BJ (cell line): Measurements from ENCODE around the gene BCAM. TPM values are rescaled to one million over a fixed set of nuclear protein-coding genes. Genes with fewer than 3 reads are reported as not detected.

Source experiments
- CTCF ChIA-PET: fragments of 350-600 bp; formaldehyde crosslinking; extraction: SDS; loops from one replicate; lab custom pipeline; 2021; ENCODE audit warnings: antibody characterized with exemption, inconsistent platforms; lab: Yijun Ruan, JAX
- POLR2A ChIA-PET: fragments of 300-600 bp; sonication (Branson Sonifier 250); formaldehyde crosslinking; extraction: SDS; loops from one replicate; lab custom pipeline; 2021; ENCODE audit warnings: antibody characterized with exemption; lab: Charles Lee
- DNase-seq: peaks from one replicate; pipeline ENCODE4 v3.0.0-alpha.2; 2011; ENCODE audit warnings: low read depth
- H3K27me3 ChIP-seq: 2 replicates; pipeline ENCODE4 v1.6.0; 2011; ENCODE audit warnings: low read length; ENCODE audit not compliant: control insufficient read depth, insufficient read depth
- H3K36me3 ChIP-seq: 2 replicates; pipeline ENCODE4 v1.5.1; 2011; ENCODE audit warnings: low read length; ENCODE audit not compliant: control insufficient read depth, insufficient read depth
- H3K4me3 ChIP-seq: 2 replicates; pipeline ENCODE4 v1.5.1; 2011; ENCODE audit warnings: low read depth, mild to moderate bottlenecking, control low read depth, low read length
- polyA plus RNA-seq: library from polyadenylated mRNA; depleted of rRNA; stranded (reverse); fragments of >200 nt; gene quantifications from 2 replicates; pipeline ENCODE4 v1.2.3, GENCODE V29; 2011
- TF ChIP-seq, protein P1 (sequence below): IDR thresholded peaks from 2 replicates; pipeline ENCODE4 v1.5.1; 2011; ENCODE audit warnings: low read depth, mild to moderate bottlenecking, control low read depth, inconsistent platforms, low read length, moderate library complexity; ENCODE audit not compliant: insufficient read depth

The BCAM gene
- polyA plus RNA-seq, 1 experiment: 8.9 TPM

DNA sequence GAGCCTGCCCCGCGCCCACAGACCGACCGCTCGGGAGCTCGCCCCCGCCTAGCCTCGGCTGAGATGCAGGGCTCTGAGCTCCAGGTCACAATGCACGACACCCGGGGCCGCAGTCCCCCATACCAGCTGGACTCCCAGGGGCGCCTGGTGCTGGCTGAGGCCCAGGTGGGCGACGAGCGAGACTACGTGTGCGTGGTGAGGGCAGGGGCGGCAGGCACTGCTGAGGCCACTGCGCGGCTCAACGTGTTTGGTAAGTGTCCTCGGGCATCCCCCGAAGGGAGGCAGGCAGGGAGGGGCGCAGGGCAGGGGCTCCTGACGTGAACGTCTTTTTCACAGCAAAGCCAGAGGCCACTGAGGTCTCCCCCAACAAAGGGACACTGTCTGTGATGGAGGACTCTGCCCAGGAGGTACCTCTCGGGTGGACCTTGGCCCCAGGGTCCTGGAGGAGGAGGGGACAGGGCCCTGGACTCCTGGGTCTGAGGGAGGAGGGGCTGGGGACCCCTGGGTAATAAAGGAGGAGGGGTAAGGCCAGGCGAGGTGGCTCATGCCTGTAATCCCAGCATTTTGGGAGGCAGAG, 3.3 kb downstream of the BCAM start:
- ChIA-PET POLR2A (no interaction called here), CTCF (interaction anchor here (0.9 kb wide), 1 partner anchor 28 kb away, joined by 3 read pairs; no protein-coding TSS in a partner anchor)
- TF ChIP-seq, protein P1, sequence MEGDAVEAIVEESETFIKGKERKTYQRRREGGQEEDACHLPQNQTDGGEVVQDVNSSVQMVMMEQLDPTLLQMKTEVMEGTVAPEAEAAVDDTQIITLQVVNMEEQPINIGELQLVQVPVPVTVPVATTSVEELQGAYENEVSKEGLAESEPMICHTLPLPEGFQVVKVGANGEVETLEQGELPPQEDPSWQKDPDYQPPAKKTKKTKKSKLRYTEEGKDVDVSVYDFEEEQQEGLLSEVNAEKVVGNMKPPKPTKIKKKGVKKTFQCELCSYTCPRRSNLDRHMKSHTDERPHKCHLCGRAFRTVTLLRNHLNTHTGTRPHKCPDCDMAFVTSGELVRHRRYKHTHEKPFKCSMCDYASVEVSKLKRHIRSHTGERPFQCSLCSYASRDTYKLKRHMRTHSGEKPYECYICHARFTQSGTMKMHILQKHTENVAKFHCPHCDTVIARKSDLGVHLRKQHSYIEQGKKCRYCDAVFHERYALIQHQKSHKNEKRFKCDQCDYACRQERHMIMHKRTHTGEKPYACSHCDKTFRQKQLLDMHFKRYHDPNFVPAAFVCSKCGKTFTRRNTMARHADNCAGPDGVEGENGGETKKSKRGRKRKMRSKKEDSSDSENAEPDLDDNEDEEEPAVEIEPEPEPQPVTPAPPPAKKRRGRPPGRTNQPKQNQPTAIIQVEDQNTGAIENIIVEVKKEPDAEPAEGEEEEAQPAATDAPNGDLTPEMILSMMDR: no peak
- Histone ChIP-seq H3K36me3 (peaks cover 7% of the 10 kb centered on the region), H3K27me3 (no peaks in the 10 kb centered on the region; the same call in 1 of the 2 replicates), H3K4me3 (no peak overlapping the region)
- DNase-seq: no peak

DNA sequence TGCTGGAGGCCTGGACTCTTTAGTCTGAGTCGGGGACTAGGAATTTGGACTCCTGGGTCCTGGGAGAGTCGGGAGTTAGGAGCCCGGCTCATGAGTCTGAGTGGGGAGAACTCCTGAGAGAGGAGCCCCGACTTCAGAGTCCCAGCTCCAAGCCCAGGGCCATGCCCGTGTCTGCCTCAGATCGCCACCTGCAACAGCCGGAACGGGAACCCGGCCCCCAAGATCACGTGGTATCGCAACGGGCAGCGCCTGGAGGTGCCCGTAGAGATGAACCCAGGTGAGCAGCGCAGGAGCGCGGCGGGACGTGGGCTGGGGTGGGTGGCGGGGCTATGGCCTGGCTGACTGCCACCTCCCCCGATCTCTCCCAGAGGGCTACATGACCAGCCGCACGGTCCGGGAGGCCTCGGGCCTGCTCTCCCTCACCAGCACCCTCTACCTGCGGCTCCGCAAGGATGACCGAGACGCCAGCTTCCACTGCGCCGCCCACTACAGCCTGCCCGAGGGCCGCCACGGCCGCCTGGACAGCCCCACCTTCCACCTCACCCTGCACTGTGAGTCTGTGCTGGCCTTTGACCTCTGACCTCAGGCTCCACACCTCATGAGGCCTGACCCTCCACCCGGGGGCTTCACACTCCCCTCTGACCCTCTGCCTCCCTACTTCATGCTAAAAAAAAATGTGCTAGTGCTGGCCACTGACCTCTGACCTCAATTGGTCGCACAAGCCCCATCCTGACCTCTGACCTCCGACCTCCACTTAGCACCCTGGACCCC, 4.4 kb downstream of the BCAM start:
- peaks cover 7% of the 10 kb centered on the region for H3K36me3 ChIP-seq
- no peak for DNase-seq
- no peaks in the 10 kb centered on the region for H3K27me3 ChIP-seq
- ChIA-PET CTCF (interaction anchor here (0.7 kb wide), 1 partner anchor 18 kb away, joined by 4 read pairs; no protein-coding TSS in a partner anchor), POLR2A (no interaction called here)
- no peak overlapping the region for H3K4me3 ChIP-seq
- TF ChIP-seq, protein P1: peak; percentile 8; the same call in 1 of the 2 replicates

DNA sequence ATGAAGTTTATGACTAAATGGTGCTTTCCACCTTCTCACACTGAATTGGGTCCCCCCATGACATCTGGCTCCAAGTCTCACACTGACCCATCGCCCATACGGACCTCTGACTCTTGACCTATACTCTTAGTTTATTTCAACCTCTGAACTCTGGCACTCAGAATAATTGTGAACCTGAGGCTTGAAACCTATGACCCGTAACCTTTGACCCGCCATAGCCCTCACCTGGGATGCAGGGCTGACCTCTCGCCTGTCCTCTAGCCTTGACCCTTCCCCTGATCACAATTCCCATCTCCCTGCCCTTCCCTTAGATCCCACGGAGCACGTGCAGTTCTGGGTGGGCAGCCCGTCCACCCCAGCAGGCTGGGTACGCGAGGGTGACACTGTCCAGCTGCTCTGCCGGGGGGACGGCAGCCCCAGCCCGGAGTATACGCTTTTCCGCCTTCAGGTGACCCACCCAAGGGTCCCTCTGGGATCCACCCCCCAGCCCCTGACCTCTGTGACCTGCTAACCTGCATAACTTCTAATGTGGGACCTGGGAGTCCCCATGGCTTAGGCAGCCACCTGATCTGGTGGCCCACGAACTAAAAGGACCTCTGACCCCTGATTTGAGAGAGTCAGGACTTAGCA, 5.1 kb downstream of the BCAM start:
- TF ChIP-seq, protein P1: no peak
- H3K4me3 ChIP-seq: no peak overlapping the region
- H3K27me3 ChIP-seq: no peaks in the 10 kb centered on the region
- no peak for DNase-seq
- ChIA-PET POLR2A (no interaction called here), CTCF (no interaction called here)
- H3K36me3 ChIP-seq: peaks cover 7% of the 10 kb centered on the region

DNA sequence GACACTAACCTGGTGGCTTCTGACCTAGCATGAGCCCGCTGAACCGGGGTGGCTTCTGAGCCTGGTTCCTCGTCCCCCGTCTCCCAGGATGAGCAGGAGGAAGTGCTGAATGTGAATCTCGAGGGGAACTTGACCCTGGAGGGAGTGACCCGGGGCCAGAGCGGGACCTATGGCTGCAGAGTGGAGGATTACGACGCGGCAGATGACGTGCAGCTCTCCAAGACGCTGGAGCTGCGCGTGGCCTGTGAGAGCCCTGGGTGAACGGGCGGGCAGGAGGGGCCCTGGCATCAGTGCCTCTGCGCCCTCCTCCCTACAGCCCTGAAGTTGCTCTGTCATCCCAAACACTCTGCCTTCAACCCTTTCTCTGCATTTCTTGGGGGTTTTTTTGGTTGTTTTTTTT, 5.6 kb downstream of the BCAM start:
- H3K27me3 ChIP-seq: no peaks in the 10 kb centered on the region
- TF ChIP-seq, protein P1: no peak
- CTCF ChIA-PET: no interaction called here
- DNase-seq: no peak
- POLR2A ChIA-PET: no interaction called here
- no peak overlapping the region for H3K4me3 ChIP-seq
- peaks cover 7% of the 10 kb centered on the region for H3K36me3 ChIP-seq

DNA sequence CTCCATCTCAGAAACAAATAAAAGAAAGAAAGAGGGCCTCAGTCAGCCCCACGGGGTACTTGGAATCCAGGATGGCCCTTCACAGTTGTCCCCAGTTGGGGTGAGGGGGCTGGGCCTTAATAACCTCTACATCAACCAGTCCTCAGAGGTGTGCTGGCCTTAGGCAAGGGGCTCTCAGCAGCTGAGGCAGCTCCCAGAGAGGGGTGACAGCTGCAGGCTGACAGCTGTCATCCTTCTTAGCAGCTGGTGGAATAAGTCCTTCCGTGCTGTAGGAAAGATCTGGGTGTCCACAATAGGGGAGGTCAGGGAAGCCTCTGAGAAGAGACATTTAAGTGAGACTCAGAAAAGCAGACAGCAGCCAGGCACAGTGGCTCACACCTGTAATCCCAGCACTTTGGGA, 7.4 kb downstream of the BCAM start:
- no peak for DNase-seq
- H3K4me3 ChIP-seq: no peak overlapping the region
- H3K36me3 ChIP-seq: peaks cover 7% of the 10 kb centered on the region
- TF ChIP-seq, protein P1: no peak
- H3K27me3 ChIP-seq: no peaks in the 10 kb centered on the region
- CTCF ChIA-PET: interaction anchor here (1.6 kb wide), 1 partner anchor 24 kb away, joined by 3 read pairs; no protein-coding TSS in a partner anchor
- POLR2A ChIA-PET: no interaction called here
